DMS114 treated with DMSO at 0.1 percent for 48 hours (cell line): ENCODE results near the gene TMEM92.

Experiments used
- DNase-seq: peaks from one replicate; lab custom pipeline; 2025; ENCODE audit not compliant: unreplicated experiment; lab: John Stamatoyannopoulos, UW

TMEM92 gene

GRCh38 chr17:50274142-50274896 lies at the start of gene TMEM92:
TSS of gene TMEM92 (plus strand) at chr17:50274466. CDS start at chr17:50274502, 36 bp downstream.
- no peak for DNase-seq

- no peak for DNase-seq
Observed at GRCh38 chr17:50225701-50226240, 48.5 kb upstream of the TMEM92 start.

GRCh38 chr17:50234581-50234980 lies 39.7 kb upstream of the TMEM92 start:
- DNase-seq = no peak

GRCh38 chr17:50237901-50238300 lies 36.4 kb upstream of the TMEM92 start:
- DNase-seq = no peak

GRCh38 chr17:50238601-50239280 lies 35.5 kb upstream of the TMEM92 start:
- no peak for DNase-seq

GRCh38 chr17:50239937-50240336 lies 34.3 kb upstream of the TMEM92 start:
- no peak for DNase-seq

GRCh38 chr17:50240851-50241250 lies 33.4 kb upstream of the TMEM92 start:
- no peak for DNase-seq

GRCh38 chr17:50241431-50241830 lies 32.8 kb upstream of the TMEM92 start:
- no peak for DNase-seq

- DNase-seq = no peak
Observed at GRCh38 chr17:50244771-50245170, 29.5 kb upstream of the TMEM92 start.

GRCh38 chr17:50248255-50248654 lies 26.0 kb upstream of the TMEM92 start:
- DNase-seq = no peak

- no peak for DNase-seq
Observed at GRCh38 chr17:50252781-50253180, 21.5 kb upstream of the TMEM92 start.

GRCh38 chr17:50255766-50256635 lies 18.3 kb upstream of the TMEM92 start:
- DNase-seq = no peak

GRCh38 chr17:50256826-50257618 lies 17.2 kb upstream of the TMEM92 start:
- DNase-seq = no peak

- DNase-seq = no peak
Observed at GRCh38 chr17:50257676-50258224, 16.5 kb upstream of the TMEM92 start.

- DNase-seq = no peak
Observed at GRCh38 chr17:50258647-50259476, 15.4 kb upstream of the TMEM92 start.

GRCh38 chr17:50259477-50260324 lies 14.6 kb upstream of the TMEM92 start:
- no peak for DNase-seq

- DNase-seq = no peak
Observed at GRCh38 chr17:50260501-50260911, 13.8 kb upstream of the TMEM92 start.
